Occipital lobe (tissue), 2 donors: ENCODE measurements around the gene FICD. TPM values are rescaled to one million over a fixed set of nuclear protein-coding genes. Genes with fewer than 3 reads are reported as not detected.

Experiments used
- DNase-seq: peaks from one replicate; lab custom pipeline; 2025; lab: John Stamatoyannopoulos, UW
- total RNA-seq: library from RNA; depleted of rRNA; stranded (reverse); fragments of >200 nt; gene quantifications from one replicate; pipeline ENCODE4 v1.2.3, GENCODE V29; 2014

Gene FICD
- total RNA-seq, 1 donor from 2014 or later = 5.0 TPM

- no peak for DNase-seq
Observed at GRCh38 chr12:108565146-108565545, 50.1 kb downstream of the FICD start.

GRCh38 chr12:108565976-108566375, 50.9 kb downstream of the FICD start:
- peak; percentile 16 for DNase-seq

- DNase-seq = no peak
Observed at GRCh38 chr12:108566452-108566851, 51.4 kb downstream of the FICD start.

- DNase-seq = no peak
Observed at GRCh38 chr12:108567406-108568337, 52.6 kb downstream of the FICD start.

- DNase-seq = no peak
Observed at GRCh38 chr12:108568338-108569154, 53.5 kb downstream of the FICD start.

Other genes with a start within 250 kb of the FICD start
- gene CMKLR1, start 176.0 kb upstream of the FICD start, total RNA-seq = 1.7 TPM
- 66.0 TPM for gene SART3, start 45.9 kb downstream of the FICD start, total RNA-seq
- 36.2 TPM for gene ISCU, start 47.3 kb downstream of the FICD start, total RNA-seq
- 2.2 TPM for gene TMEM119, start 82.8 kb downstream of the FICD start, total RNA-seq
- gene SELPLG, start 118.6 kb downstream of the FICD start, total RNA-seq = 2.0 TPM
- 166 TPM for gene CORO1C, start 216.2 kb downstream of the FICD start, total RNA-seq